Endothelial cell (in vitro differentiated cells): ENCODE measurements around the gene ARSA. TPM values are rescaled to one million over a fixed set of nuclear protein-coding genes. Genes with fewer than 3 reads are reported as not detected.

Experiments used
- DNase-seq: peaks from one replicate; pipeline ENCODE4 v3.0.0; 2021; ENCODE audit warnings: low spot score
- H3K27ac Mint-ChIP-seq: one replicate; pipeline ENCODE4 v1.8.0; 2021; ENCODE audit warnings: mixed read lengths, inconsistent platforms; ENCODE audit not compliant: unreplicated experiment
- H3K27me3 Mint-ChIP-seq: one replicate; pipeline ENCODE4 v1.8.0; 2021; ENCODE audit warnings: mild to moderate bottlenecking, moderate library complexity, mixed read lengths, inconsistent platforms; ENCODE audit not compliant: unreplicated experiment
- H3K36me3 Mint-ChIP-seq: one replicate; pipeline ENCODE4 v1.8.0; 2021; ENCODE audit warnings: mild to moderate bottlenecking, low read depth, mixed read lengths, inconsistent platforms; ENCODE audit not compliant: unreplicated experiment
- H3K4me1 Mint-ChIP-seq: one replicate; pipeline ENCODE4 v1.8.0; 2021; ENCODE audit warnings: mild to moderate bottlenecking, mixed read lengths, inconsistent platforms; ENCODE audit not compliant: unreplicated experiment
- H3K4me3 Mint-ChIP-seq: one replicate; pipeline ENCODE4 v1.8.0; 2021; ENCODE audit warnings: mild to moderate bottlenecking, mixed read lengths, inconsistent platforms; ENCODE audit not compliant: unreplicated experiment
- H3K9me3 Mint-ChIP-seq: one replicate; pipeline ENCODE4 v1.8.0; 2021; ENCODE audit warnings: mixed read lengths, inconsistent platforms; ENCODE audit not compliant: unreplicated experiment
- CTCF ChIP-seq: fragments of 200-600 bp; sonication (generic); IDR thresholded peaks from one replicate; pipeline ENCODE4 v1.5.0; 2021; ENCODE audit warnings: antibody characterized with exemption; ENCODE audit not compliant: unreplicated experiment
- total RNA-seq: library from RNA; stranded (reverse); fragmentation: NEBNext Ultra II Directional; extraction: Animal tissue kit (Norgen Biotek cat#: 25700); gene quantifications from one replicate; pipeline ENCODE4 v1.2.1, GENCODE V29; 2021; ENCODE audit not compliant: unreplicated experiment

ARSA gene
- total RNA-seq, 1 donor from 2014 or later, result 59.6 TPM

- Mint-ChIP-seq H3K9me3 (no peaks in the 10 kb centered on the region), H3K27ac (peak overlapping the region; percentile 26)
- no peak for DNase-seq
These were observed 20.3 kb downstream of the ARSA start for GRCh38 chr22:50607659-50608020.

GRCh38 chr22:50606946-50607658, 20.9 kb downstream of the ARSA start:
- H3K4me1 Mint-ChIP-seq, result peaks cover 4% of the 10 kb centered on the region

More at GRCh38 chr22:50607659-50608020, 20.3 kb downstream of the ARSA start:
- Mint-ChIP-seq H3K27me3 (peaks cover 17% of the 10 kb centered on the region), H3K36me3 (no peaks in the 10 kb centered on the region), H3K4me3 (no peak overlapping the region), H3K4me1 (no peaks in the 10 kb centered on the region)
- no peak for TF ChIP-seq CTCF

GRCh38 chr22:50606165-50606945, 21.6 kb downstream of the ARSA start:
- Mint-ChIP-seq H3K27ac (no peak overlapping the region), H3K27me3 (peaks cover 28% of the 10 kb centered on the region), H3K9me3 (no peaks in the 10 kb centered on the region), H3K4me1 (peaks cover 6% of the 10 kb centered on the region), H3K36me3 (peaks cover 3% of the 10 kb centered on the region), H3K4me3 (no peak overlapping the region)
- TF ChIP-seq CTCF, result no peak
- no peak for DNase-seq

More at GRCh38 chr22:50606946-50607658, 20.9 kb downstream of the ARSA start:
- no peaks in the 10 kb centered on the region for H3K36me3 Mint-ChIP-seq
- no peaks in the 10 kb centered on the region for H3K9me3 Mint-ChIP-seq
- H3K27me3 Mint-ChIP-seq, result peaks cover 21% of the 10 kb centered on the region
- H3K4me3 Mint-ChIP-seq, result no peak overlapping the region
- TF ChIP-seq CTCF, result no peak
- peak overlapping the region; percentile 26 for H3K27ac Mint-ChIP-seq
- DNase-seq, result no peak

- Mint-ChIP-seq H3K9me3 (no peaks in the 10 kb centered on the region), H3K4me3 (no peak overlapping the region), H3K36me3 (peaks cover 3% of the 10 kb centered on the region), H3K27me3 (peaks cover 28% of the 10 kb centered on the region), H3K27ac (no peak overlapping the region), H3K4me1 (peaks cover 6% of the 10 kb centered on the region)
- no peak for DNase-seq
- no peak for TF ChIP-seq CTCF
These were observed 22.3 kb downstream of the ARSA start for GRCh38 chr22:50605613-50606074.
